ENCODE results near the gene TMEM120B.

GRCh38 chr12:121697093-121697698, 15.4 kb upstream of the TMEM120B start:
- TF ChIP-seq POLR2A (IDR thresholded peaks at IDR 0.05) (no peak), CTCF (IDR thresholded peaks at IDR 0.05) (peak; percentile 45 to 71 (median 66)), POLR2AphosphoS5 (IDR thresholded peaks at IDR 0.05; ENCODE audit: insufficient read depth in 1 of 2, low read depth in 1 of 2) (peak in 1 of 2 donors; percentile 64)
